B cell (primary cell): Measurements from ENCODE around the gene PRR35.

Source experiments
- CTCF ChIP-seq: fragments of 200-600 bp; IDR thresholded peaks from one replicate; pipeline ENCODE4 v1.8.0; 2022; ENCODE audit warnings: antibody characterized with exemption, mild to moderate bottlenecking
- EZH2 ChIP-seq: IDR thresholded peaks from 2 replicates; pipeline ENCODE4 v1.6.1; 2012; ENCODE audit warnings: borderline replicate concordance, low read depth, mild to moderate bottlenecking, moderate library complexity, low read length; ENCODE audit not compliant: insufficient read depth, poor library complexity, severe bottlenecking

- TF ChIP-seq CTCF, result no peak
- TF ChIP-seq EZH2, result no peak
Observed at GRCh38 chr16:540645-541340, 19.4 kb upstream of the PRR35 start.
